Endothelial cell (in vitro differentiated cells): ENCODE data around the gene IRAK2. TPM values are rescaled to one million over a fixed set of nuclear protein-coding genes. Genes with fewer than 3 reads are reported as not detected.
"Not testable (repeated sequence)": the region's sequence is repeated elsewhere in the genome, so short reads cannot be mapped to it uniquely, and the experiment has no call there.

Experiments used
- DNase-seq: peaks from one replicate; pipeline ENCODE4 v3.0.0; 2021; ENCODE audit warnings: low spot score
- H3K27ac Mint-ChIP-seq: one replicate; pipeline ENCODE4 v1.8.0; 2021; ENCODE audit warnings: mixed read lengths, inconsistent platforms; ENCODE audit not compliant: unreplicated experiment
- H3K27me3 Mint-ChIP-seq: one replicate; pipeline ENCODE4 v1.8.0; 2021; ENCODE audit warnings: mild to moderate bottlenecking, moderate library complexity, mixed read lengths, inconsistent platforms; ENCODE audit not compliant: unreplicated experiment
- H3K36me3 Mint-ChIP-seq: one replicate; pipeline ENCODE4 v1.8.0; 2021; ENCODE audit warnings: mild to moderate bottlenecking, low read depth, mixed read lengths, inconsistent platforms; ENCODE audit not compliant: unreplicated experiment
- H3K4me1 Mint-ChIP-seq: one replicate; pipeline ENCODE4 v1.8.0; 2021; ENCODE audit warnings: mild to moderate bottlenecking, mixed read lengths, inconsistent platforms; ENCODE audit not compliant: unreplicated experiment
- H3K4me3 Mint-ChIP-seq: one replicate; pipeline ENCODE4 v1.8.0; 2021; ENCODE audit warnings: mild to moderate bottlenecking, mixed read lengths, inconsistent platforms; ENCODE audit not compliant: unreplicated experiment
- H3K9me3 Mint-ChIP-seq: one replicate; pipeline ENCODE4 v1.8.0; 2021; ENCODE audit warnings: mixed read lengths, inconsistent platforms; ENCODE audit not compliant: unreplicated experiment
- CTCF ChIP-seq: fragments of 200-600 bp; sonication (generic); IDR thresholded peaks from one replicate; pipeline ENCODE4 v1.5.0; 2021; ENCODE audit warnings: antibody characterized with exemption; ENCODE audit not compliant: unreplicated experiment
- total RNA-seq: library from RNA; stranded (reverse); fragmentation: NEBNext Ultra II Directional; extraction: Animal tissue kit (Norgen Biotek cat#: 25700); gene quantifications from one replicate; pipeline ENCODE4 v1.2.1, GENCODE V29; 2021; ENCODE audit not compliant: unreplicated experiment

IRAK2 gene
- total RNA-seq, 1 donor from 2014 or later: 1.1 TPM

- DNase-seq: no peak
- no peaks in the 10 kb centered on the region for H3K9me3 Mint-ChIP-seq
- no peak overlapping the region for H3K4me3 Mint-ChIP-seq
- H3K4me1 Mint-ChIP-seq: no peaks in the 10 kb centered on the region
- no peak overlapping the region for H3K27ac Mint-ChIP-seq
- no peak for TF ChIP-seq CTCF
- peaks cover 4% of the 10 kb centered on the region for H3K36me3 Mint-ChIP-seq
- peaks cover 1% of the 10 kb centered on the region for H3K27me3 Mint-ChIP-seq
These were observed 4.4 kb upstream of the IRAK2 start for GRCh38 chr3:10160346-10160745.

GRCh38 chr3:10160925-10161324 lies 3.8 kb upstream of the IRAK2 start:
- Mint-ChIP-seq H3K4me3 (no peak overlapping the region), H3K4me1 (no peaks in the 10 kb centered on the region), H3K27ac (no peak overlapping the region), H3K27me3 (peaks cover 1% of the 10 kb centered on the region), H3K9me3 (no peaks in the 10 kb centered on the region), H3K36me3 (no peaks in the 10 kb centered on the region)
- TF ChIP-seq CTCF: no peak
- no peak for DNase-seq

GRCh38 chr3:10162185-10162584 lies 2.5 kb upstream of the IRAK2 start:
- DNase-seq: no peak
- Mint-ChIP-seq H3K27me3 (no peaks in the 10 kb centered on the region), H3K36me3 (no peaks in the 10 kb centered on the region), H3K4me3 (no peak overlapping the region), H3K27ac (no peak overlapping the region), H3K9me3 (no peaks in the 10 kb centered on the region), H3K4me1 (no peaks in the 10 kb centered on the region)
- no peak for TF ChIP-seq CTCF

GRCh38 chr3:10164201-10164545 lies 546 bp upstream of the IRAK2 start:
- not testable (repeated sequence) for H3K27me3 Mint-ChIP-seq, H3K9me3 Mint-ChIP-seq, H3K36me3 Mint-ChIP-seq

GRCh38 chr3:10166213-10166604 lies 1.5 kb downstream of the IRAK2 start:
- no peak for TF ChIP-seq CTCF
- H3K4me3 Mint-ChIP-seq: no peak overlapping the region
- no peaks in the 10 kb centered on the region for H3K4me1 Mint-ChIP-seq
- peaks cover 4% of the 10 kb centered on the region for H3K9me3 Mint-ChIP-seq
- peaks cover 5% of the 10 kb centered on the region for H3K36me3 Mint-ChIP-seq
- no peaks in the 10 kb centered on the region for H3K27me3 Mint-ChIP-seq
- no peak for DNase-seq
- no peak overlapping the region for H3K27ac Mint-ChIP-seq

More at GRCh38 chr3:10164201-10164545, 546 bp upstream of the IRAK2 start:
- H3K4me3 Mint-ChIP-seq: peak overlapping the region; percentile 42
- not testable (repeated sequence) for DNase-seq, H3K27ac Mint-ChIP-seq, H3K4me1 Mint-ChIP-seq
